ENCODE measurements around the gene E2F8. TPM values are rescaled to one million over a fixed set of nuclear protein-coding genes. Genes with fewer than 3 reads are reported as not detected.
"Not testable (repeated sequence)": the region's sequence is repeated elsewhere in the genome, so short reads cannot be mapped to it uniquely, and the experiment has no call there.

The E2F8 gene
- 0.76 and 0.90 TPM in 2 replicates for total RNA-seq

GRCh38 chr11:19240420-19241259, at the start of gene E2F8:
TSS of gene E2F8 (minus strand) at chr11:19240945. CDS start at chr11:19240121, 824 bp downstream.
- DNase-seq (ENCODE audit: low read depth in 2 of 2), result peak; percentile 90 to 96

- DNase-seq (ENCODE audit: low read depth in 2 of 2), result no peak
Measured at GRCh38 chr11:19290356-19290755, 49.6 kb upstream of the E2F8 start.

- no peak for DNase-seq (ENCODE audit: low read depth in 2 of 2)
Measured at GRCh38 chr11:19288256-19288655, 47.5 kb upstream of the E2F8 start.

- DNase-seq (ENCODE audit: low read depth in 2 of 2), result no peak
Measured at GRCh38 chr11:19286411-19286810, 45.7 kb upstream of the E2F8 start.

GRCh38 chr11:19284881-19285280, 44.1 kb upstream of the E2F8 start:
- DNase-seq (ENCODE audit: low read depth in 2 of 2), result no peak

- DNase-seq (ENCODE audit: low read depth in 2 of 2), result no peak
Measured at GRCh38 chr11:19283991-19284390, 43.2 kb upstream of the E2F8 start.

- no peak for DNase-seq (ENCODE audit: low read depth in 2 of 2)
Measured at GRCh38 chr11:19281555-19281954, 40.8 kb upstream of the E2F8 start.

GRCh38 chr11:19281041-19281440, 40.3 kb upstream of the E2F8 start:
- no peak for DNase-seq (ENCODE audit: low read depth in 2 of 2)

GRCh38 chr11:19279451-19279850, 38.7 kb upstream of the E2F8 start:
- no peak for DNase-seq (ENCODE audit: low read depth in 2 of 2)

GRCh38 chr11:19276859-19277808, 36.4 kb upstream of the E2F8 start:
- no peak for DNase-seq (ENCODE audit: low read depth in 2 of 2)

GRCh38 chr11:19275496-19275895, 34.8 kb upstream of the E2F8 start:
- DNase-seq (ENCODE audit: low read depth in 2 of 2), result no peak

- not testable (repeated sequence) for DNase-seq (ENCODE audit: low read depth in 2 of 2)
Measured at GRCh38 chr11:19273219-19273618, 32.5 kb upstream of the E2F8 start.

GRCh38 chr11:19268909-19269308, 28.2 kb upstream of the E2F8 start:
- DNase-seq (ENCODE audit: low read depth in 2 of 2), result no peak

- no peak for DNase-seq (ENCODE audit: low read depth in 2 of 2)
Measured at GRCh38 chr11:19267567-19267966, 26.8 kb upstream of the E2F8 start.

GRCh38 chr11:19263333-19263732, 22.6 kb upstream of the E2F8 start:
- no peak for DNase-seq (ENCODE audit: low read depth in 2 of 2)

- DNase-seq (ENCODE audit: low read depth in 2 of 2), result peak; percentile 24 to 62
Measured at GRCh38 chr11:19259487-19260345, 19.0 kb upstream of the E2F8 start.

- DNase-seq (ENCODE audit: low read depth in 2 of 2), result no peak
Measured at GRCh38 chr11:19258641-19259230, 18.0 kb upstream of the E2F8 start.

GRCh38 chr11:19254441-19254840, 13.7 kb upstream of the E2F8 start:
- DNase-seq (ENCODE audit: low read depth in 2 of 2), result not testable (repeated sequence)

- no peak for DNase-seq (ENCODE audit: low read depth in 2 of 2)
Measured at GRCh38 chr11:19253817-19254216, 13.1 kb upstream of the E2F8 start.

GRCh38 chr11:19253153-19253745, 12.5 kb upstream of the E2F8 start:
- DNase-seq (ENCODE audit: low read depth in 2 of 2), result peak; percentile 39 to 77
